LNCAP (cell line): ENCODE measurements around the gene CASQ1.

ENCODE experiments used
- TF ChIP-seq, protein P1 (sequence below): fragments of 450-650 bp; IDR thresholded peaks from 2 replicates; pipeline ENCODE4 v1.5.1; 2017; ENCODE audit warnings: mild to moderate bottlenecking

CASQ1 gene

DNA sequence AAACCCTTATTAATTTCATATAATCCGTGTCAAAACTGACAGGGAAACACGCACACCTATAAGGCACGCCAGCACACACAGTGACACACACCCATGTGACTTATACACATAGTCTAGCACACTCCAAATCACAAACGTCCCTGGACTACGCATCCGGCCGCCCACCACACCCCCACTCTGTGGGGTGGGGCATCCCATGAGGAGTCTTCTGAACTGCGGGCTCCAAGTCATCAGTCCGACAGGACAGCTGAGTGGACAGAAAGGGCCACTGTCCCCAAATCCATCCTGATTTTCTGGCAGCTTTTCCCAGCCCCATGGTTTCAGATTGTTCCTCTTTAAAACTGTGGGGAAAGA lies 15.6 kb downstream of the CASQ1 start:
- TF ChIP-seq, protein P1, sequence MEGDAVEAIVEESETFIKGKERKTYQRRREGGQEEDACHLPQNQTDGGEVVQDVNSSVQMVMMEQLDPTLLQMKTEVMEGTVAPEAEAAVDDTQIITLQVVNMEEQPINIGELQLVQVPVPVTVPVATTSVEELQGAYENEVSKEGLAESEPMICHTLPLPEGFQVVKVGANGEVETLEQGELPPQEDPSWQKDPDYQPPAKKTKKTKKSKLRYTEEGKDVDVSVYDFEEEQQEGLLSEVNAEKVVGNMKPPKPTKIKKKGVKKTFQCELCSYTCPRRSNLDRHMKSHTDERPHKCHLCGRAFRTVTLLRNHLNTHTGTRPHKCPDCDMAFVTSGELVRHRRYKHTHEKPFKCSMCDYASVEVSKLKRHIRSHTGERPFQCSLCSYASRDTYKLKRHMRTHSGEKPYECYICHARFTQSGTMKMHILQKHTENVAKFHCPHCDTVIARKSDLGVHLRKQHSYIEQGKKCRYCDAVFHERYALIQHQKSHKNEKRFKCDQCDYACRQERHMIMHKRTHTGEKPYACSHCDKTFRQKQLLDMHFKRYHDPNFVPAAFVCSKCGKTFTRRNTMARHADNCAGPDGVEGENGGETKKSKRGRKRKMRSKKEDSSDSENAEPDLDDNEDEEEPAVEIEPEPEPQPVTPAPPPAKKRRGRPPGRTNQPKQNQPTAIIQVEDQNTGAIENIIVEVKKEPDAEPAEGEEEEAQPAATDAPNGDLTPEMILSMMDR: no peak

DNA sequence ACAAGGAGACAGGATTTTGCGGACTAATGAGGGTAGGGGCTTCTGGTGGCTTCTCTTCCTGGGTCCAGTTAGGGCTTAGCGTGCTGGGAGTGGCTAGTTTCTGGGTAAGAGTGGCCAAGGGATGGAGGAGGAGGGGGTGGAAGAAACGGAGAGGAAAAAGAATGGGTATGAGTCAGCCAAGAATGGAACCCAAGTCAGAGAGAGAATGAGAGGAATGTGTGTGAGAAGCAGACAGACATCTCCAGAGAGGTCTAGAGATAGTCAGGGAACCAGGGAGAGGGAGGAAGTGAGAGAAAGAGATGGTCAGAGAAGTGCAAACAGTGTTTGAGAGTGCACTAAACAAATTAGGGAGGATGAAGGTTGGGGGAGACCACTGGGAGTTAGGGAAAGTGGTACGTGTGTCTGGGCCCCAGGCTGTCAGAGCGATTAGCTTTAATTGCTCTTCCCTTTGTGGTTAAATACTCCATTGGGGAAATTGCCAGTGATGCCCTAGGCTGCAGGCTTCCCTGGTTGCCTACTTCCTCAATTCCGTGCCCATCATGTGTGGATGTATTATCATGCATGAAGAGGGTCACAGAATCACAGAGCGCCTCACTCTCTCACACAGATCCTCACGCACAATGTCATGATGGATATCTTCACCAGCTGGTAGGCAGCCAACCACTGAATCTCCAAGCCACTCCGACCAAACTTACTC lies 16.2 kb downstream of the CASQ1 start:
- TF ChIP-seq, protein P1: no peak

DNA sequence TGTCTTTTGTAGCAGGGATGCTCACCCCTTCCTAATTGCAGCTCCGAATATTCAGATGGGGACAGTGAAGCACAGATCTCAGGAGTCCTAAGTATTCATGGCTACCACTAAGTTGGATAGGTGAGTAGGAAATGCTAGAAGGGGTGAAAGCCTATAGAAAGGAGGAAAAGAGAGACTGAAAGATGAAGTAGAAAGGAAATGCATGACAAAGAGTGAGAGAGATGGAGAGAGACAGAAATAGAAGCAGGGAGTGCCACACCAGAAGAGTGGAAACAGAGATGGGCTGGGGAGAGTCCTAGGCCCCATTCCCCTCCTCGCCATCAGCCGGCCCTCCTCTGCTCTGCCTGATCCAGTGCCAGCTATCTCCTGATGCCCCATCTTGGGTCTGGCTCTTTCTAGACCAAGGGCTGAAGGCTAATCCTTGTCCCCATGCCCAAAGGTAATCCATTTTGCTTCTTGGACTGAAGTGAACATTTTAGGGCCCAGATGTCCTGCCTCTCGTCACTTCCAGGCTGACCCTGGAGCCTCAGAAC lies 16.8 kb downstream of the CASQ1 start:
- TF ChIP-seq, protein P1: no peak

DNA sequence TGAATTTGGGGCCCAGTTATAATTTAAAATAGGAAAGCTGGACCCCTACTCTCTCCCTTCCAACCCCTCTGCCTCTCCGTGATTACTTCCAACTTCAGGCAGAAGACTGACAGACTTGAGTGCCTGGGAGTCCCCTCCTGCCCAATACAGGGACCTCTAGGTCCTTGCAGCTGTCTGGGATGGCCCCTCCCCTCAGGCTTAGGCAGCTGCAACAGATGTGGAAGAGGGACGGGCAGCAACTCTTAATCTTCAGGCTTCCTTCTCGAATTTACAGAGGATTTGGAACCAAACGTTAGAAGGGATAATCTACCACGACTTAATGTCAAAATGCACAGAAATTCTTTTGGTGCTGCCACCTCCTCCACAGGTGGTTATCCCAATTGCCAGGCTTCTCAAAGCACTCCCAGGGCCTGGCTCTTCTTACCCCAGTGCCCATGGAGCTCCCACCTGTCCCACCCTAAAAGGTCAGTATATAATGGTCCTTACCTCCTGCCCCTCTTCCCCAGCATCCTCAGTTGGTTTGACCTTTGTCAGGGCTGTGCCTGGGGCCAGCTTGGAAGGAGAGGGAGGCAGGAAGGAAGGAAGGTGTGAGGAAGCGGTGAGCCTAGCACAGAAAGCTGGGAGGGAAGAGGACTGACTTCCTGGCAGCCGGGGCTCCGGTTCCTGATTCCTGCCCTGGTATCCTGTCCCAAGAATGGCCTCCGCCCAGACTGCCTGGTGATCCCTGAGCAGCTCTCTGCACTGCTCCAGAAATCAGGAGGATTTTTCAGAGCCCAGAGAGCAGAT lies 17.6 kb downstream of the CASQ1 start:
- TF ChIP-seq, protein P1: no peak

DNA sequence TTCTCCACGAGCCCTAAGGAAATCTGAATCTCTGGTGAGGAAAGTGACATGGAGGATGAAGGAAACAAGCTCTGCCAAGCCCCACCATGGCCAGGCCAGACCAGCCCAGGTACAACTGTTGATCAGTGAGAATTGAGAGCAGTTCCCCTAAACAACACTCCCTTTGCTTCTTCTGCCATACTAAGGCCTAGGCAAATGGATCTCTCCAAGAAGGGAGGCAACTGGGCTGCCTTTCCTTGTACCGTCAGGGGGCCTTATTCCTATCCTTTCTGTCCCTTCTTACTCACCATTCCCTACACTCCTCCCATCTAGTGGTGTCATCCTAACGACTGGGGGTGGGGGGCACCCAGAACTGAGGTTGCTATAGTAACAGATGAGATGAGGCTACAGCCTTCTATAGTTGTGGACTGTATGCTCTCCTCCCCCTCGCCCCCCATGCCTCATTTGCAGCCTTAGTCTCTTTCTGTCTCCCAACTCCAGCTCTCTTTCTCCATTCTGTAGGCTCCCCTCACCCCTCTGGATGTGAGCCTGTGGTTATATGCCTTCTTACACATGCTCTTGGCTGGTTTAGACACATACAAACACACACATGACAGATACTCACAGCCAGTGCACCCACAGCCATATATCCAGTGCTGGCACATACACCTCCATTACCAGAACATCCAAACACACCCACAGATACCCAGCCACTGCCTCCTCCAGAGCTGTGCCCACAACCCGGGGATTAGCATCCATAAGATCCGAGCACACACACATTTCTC lies 18.4 kb downstream of the CASQ1 start:
- TF ChIP-seq, protein P1: no peak

DNA sequence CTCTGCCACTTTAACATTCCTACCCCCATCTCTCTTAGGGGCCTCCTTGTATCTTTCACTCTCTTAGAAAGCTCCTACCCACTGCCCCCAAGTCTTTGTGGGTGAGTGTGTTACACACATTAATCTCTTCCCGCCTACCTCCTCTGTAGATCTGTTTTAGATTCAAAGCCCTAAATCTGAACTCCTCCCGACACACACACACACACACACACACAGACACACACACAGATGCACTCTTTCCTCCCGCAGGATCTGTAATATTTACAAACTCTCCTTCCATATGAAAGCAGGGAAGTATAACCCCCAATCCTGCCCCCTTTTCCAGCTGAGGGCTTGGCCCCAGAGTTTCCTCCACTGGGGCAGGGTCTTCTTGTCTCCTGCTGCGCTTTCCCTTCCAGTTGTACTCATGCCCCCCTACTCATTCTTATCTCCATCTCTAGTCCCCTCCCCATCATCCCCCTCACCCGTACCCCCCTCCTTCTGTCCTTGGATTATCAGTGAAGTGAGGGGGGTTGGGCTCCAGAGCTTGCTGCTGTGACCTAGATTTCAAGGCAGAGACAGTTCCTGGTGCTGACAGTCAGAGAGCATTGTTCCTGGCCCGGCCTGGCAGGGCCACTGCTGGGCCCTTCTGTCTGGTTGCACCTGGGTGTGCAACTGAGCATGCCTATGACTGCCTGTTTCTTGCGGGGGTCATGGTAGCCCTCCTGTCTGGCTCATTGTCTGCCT lies 19.1 kb downstream of the CASQ1 start:
- TF ChIP-seq, protein P1: no peak

DNA sequence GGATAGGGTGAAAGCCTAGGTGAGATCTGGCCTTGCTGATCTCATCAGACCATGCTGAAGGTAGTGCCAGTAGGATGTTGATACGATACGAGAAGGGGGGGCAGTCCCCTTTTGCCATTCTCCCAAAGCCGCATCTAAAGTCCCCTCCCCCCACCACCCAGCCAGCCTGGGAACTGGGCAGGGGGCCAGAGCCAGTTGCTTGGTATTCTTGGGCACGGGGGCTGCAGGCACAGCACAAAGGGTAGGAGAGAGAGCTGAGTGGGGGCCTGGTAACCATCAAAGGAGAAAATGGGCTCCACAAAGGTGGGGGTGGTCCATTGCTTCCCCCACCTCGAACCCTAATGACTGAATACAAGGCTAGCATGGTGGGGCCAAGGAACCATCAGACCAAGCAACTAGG lies 20.2 kb downstream of the CASQ1 start:
- TF ChIP-seq, protein P1: no peak
